GM12864 (cell line): ENCODE results near the gene IKZF2.

Experiments used
- DNase-seq: peaks from one replicate; pipeline ENCODE4 v3.0.0-alpha.2; 2011; ENCODE audit warnings: low read depth
- H3K4me3 ChIP-seq: 2 replicates; pipeline ENCODE4 v1.5.1; 2011; ENCODE audit warnings: mild to moderate bottlenecking, low read depth, low read length, control low read depth
- CTCF ChIP-seq: IDR thresholded peaks from 2 replicates; pipeline ENCODE4 v1.5.1; 2011; ENCODE audit warnings: low read depth, mild to moderate bottlenecking, moderate library complexity, low read length, control low read depth, inconsistent platforms; ENCODE audit errors: missing control alignments

Gene IKZF2

GRCh38 chr2:213011505-213011904 lies 139.9 kb downstream of the IKZF2 start:
- DNase-seq: no peak
- no peak for TF ChIP-seq CTCF
- H3K4me3 ChIP-seq: no peak overlapping the region

- H3K4me3 ChIP-seq: no peak overlapping the region
- no peak for TF ChIP-seq CTCF
- DNase-seq: no peak
Measured at GRCh38 chr2:213010106-213010779, 141.2 kb downstream of the IKZF2 start.

- H3K4me3 ChIP-seq: no peak overlapping the region
- no peak for DNase-seq
- TF ChIP-seq CTCF: no peak
Measured at GRCh38 chr2:213007290-213007838, 144.0 kb downstream of the IKZF2 start.

- DNase-seq: no peak
- no peak overlapping the region for H3K4me3 ChIP-seq
- TF ChIP-seq CTCF: no peak
Measured at GRCh38 chr2:213004197-213004821, 147.1 kb downstream of the IKZF2 start.

- no peak for DNase-seq
- H3K4me3 ChIP-seq: no peak overlapping the region
- no peak for TF ChIP-seq CTCF
Measured at GRCh38 chr2:213002383-213002782, 149.0 kb downstream of the IKZF2 start.

- no peak for TF ChIP-seq CTCF
- no peak for DNase-seq
- no peak overlapping the region for H3K4me3 ChIP-seq
Measured at GRCh38 chr2:213001297-213001910, 150.0 kb downstream of the IKZF2 start.
